Epithelial cell of proximal tubule (primary cell): ENCODE measurements around the gene LYPD3. TPM values are rescaled to one million over a fixed set of nuclear protein-coding genes. Genes with fewer than 3 reads are reported as not detected.

Source experiments
- DNase-seq: peaks from one replicate; pipeline ENCODE4 v3.0.0-alpha.2; 2011; ENCODE audit warnings: low read depth
- H3K4me3 ChIP-seq: 2 replicates; pipeline ENCODE4 v1.5.1; 2011; ENCODE audit warnings: low read depth, mild to moderate bottlenecking, low read length
- CTCF ChIP-seq: conservative IDR thresholded peaks from 2 replicates; pipeline ENCODE4 v1.5.1; 2012; ENCODE audit warnings: low read depth, mild to moderate bottlenecking, low read length
- total RNA-seq: library from RNA; depleted of rRNA; stranded (reverse); fragments of >200 nt; gene quantifications from 2 replicates; pipeline ENCODE4 v1.2.3, GENCODE V29; 2015

Gene LYPD3
- total RNA-seq, 1 donor from 2014 or later, result 0.98 TPM

- H3K4me3 ChIP-seq, result no peak overlapping the region
- no peak for DNase-seq
- TF ChIP-seq CTCF, result no peak
These were observed 32.9 kb upstream of the LYPD3 start for GRCh38 chr19:43498233-43498842.

GRCh38 chr19:43496960-43497359 lies 31.6 kb upstream of the LYPD3 start:
- no peak for DNase-seq
- H3K4me3 ChIP-seq, result no peak overlapping the region
- no peak for TF ChIP-seq CTCF

- no peak for TF ChIP-seq CTCF
- no peak for DNase-seq
- H3K4me3 ChIP-seq, result no peak overlapping the region
These were observed 29.7 kb upstream of the LYPD3 start for GRCh38 chr19:43495082-43495481.

- no peak for TF ChIP-seq CTCF
- DNase-seq, result no peak
- H3K4me3 ChIP-seq, result no peak overlapping the region
These were observed 25.4 kb upstream of the LYPD3 start for GRCh38 chr19:43490759-43491158.

- TF ChIP-seq CTCF, result no peak
- DNase-seq, result no peak
- no peak overlapping the region for H3K4me3 ChIP-seq
These were observed 24.7 kb upstream of the LYPD3 start for GRCh38 chr19:43489979-43490599.

- no peak for DNase-seq
- no peak overlapping the region for H3K4me3 ChIP-seq
- no peak for TF ChIP-seq CTCF
These were observed 23.9 kb upstream of the LYPD3 start for GRCh38 chr19:43489310-43489709.

GRCh38 chr19:43488179-43488578 lies 22.8 kb upstream of the LYPD3 start:
- TF ChIP-seq CTCF, result no peak
- no peak for DNase-seq

More at GRCh38 chr19:43488179-43488578, 22.8 kb upstream of the LYPD3 start:
- no peak overlapping the region for H3K4me3 ChIP-seq
